ENCODE results near the gene TTC22. TPM values are rescaled to one million over a fixed set of nuclear protein-coding genes. Genes with fewer than 3 reads are reported as not detected.

The TTC22 gene
- total RNA-seq, 1 donor from 2014 or later: 5.7 TPM

- Histone ChIP-seq H3K36me3 (ENCODE audit: control insufficient read depth, insufficient read depth, low read length) (no peaks in the 10 kb centered on the region), H3K27me3 (ENCODE audit: control insufficient read depth, insufficient read depth, low read length) (peaks cover 2% of the 10 kb centered on the region), H3K4me3 (ENCODE audit: low read depth, low read length) (no peak overlapping the region)
- no peak for TF ChIP-seq CTCF (IDR thresholded peaks at IDR 0.05; ENCODE audit: insufficient read depth, low read length, poor library complexity, severe bottlenecking)
- no peak for DNase-seq (ENCODE audit: low read depth)
These were observed 15.0 kb upstream of the TTC22 start for GRCh38 chr1:54816130-54816529.

- Histone ChIP-seq H3K4me3 (ENCODE audit: low read depth, low read length) (no peak overlapping the region), H3K36me3 (ENCODE audit: control insufficient read depth, insufficient read depth, low read length) (no peaks in the 10 kb centered on the region), H3K27me3 (ENCODE audit: control insufficient read depth, insufficient read depth, low read length) (peaks cover 2% of the 10 kb centered on the region)
- no peak for DNase-seq (ENCODE audit: low read depth)
- TF ChIP-seq CTCF (IDR thresholded peaks at IDR 0.05; ENCODE audit: insufficient read depth, low read length, poor library complexity, severe bottlenecking): no peak
These were observed 14.2 kb upstream of the TTC22 start for GRCh38 chr1:54815086-54815876.

- DNase-seq (ENCODE audit: low read depth): no peak
- H3K27me3 ChIP-seq (ENCODE audit: control insufficient read depth, insufficient read depth, low read length): peaks cover 2% of the 10 kb centered on the region
- no peak overlapping the region for H3K4me3 ChIP-seq (ENCODE audit: low read depth, low read length)
- TF ChIP-seq CTCF (IDR thresholded peaks at IDR 0.05; ENCODE audit: insufficient read depth, low read length, poor library complexity, severe bottlenecking): no peak
- no peaks in the 10 kb centered on the region for H3K36me3 ChIP-seq (ENCODE audit: control insufficient read depth, insufficient read depth, low read length)
These were observed 13.4 kb upstream of the TTC22 start for GRCh38 chr1:54814571-54814970.

- peaks cover 2% of the 10 kb centered on the region for H3K27me3 ChIP-seq (ENCODE audit: control insufficient read depth, insufficient read depth, low read length)
- DNase-seq (ENCODE audit: low read depth): no peak
- TF ChIP-seq CTCF (IDR thresholded peaks at IDR 0.05; ENCODE audit: insufficient read depth, low read length, poor library complexity, severe bottlenecking): no peak
- no peak overlapping the region for H3K4me3 ChIP-seq (ENCODE audit: low read depth, low read length)
- no peaks in the 10 kb centered on the region for H3K36me3 ChIP-seq (ENCODE audit: control insufficient read depth, insufficient read depth, low read length)
These were observed 13.0 kb upstream of the TTC22 start for GRCh38 chr1:54814126-54814498.

GRCh38 chr1:54813485-54814125 is 12.5 kb upstream of the TTC22 start:
- Histone ChIP-seq H3K27me3 (ENCODE audit: control insufficient read depth, insufficient read depth, low read length) (peaks cover 2% of the 10 kb centered on the region), H3K36me3 (ENCODE audit: control insufficient read depth, insufficient read depth, low read length) (no peaks in the 10 kb centered on the region), H3K4me3 (ENCODE audit: low read depth, low read length) (no peak overlapping the region)
- no peak for TF ChIP-seq CTCF (IDR thresholded peaks at IDR 0.05; ENCODE audit: insufficient read depth, low read length, poor library complexity, severe bottlenecking)
- DNase-seq (ENCODE audit: low read depth): no peak

Measured in kidney epithelial cell (primary cell).